Trophoblast cell (in vitro differentiated cells and primary cell): Measurements from ENCODE around the gene RASSF1.
A peak's percentile ranks its signal among the peaks of the same experiment; 100 is the strongest.

Experiments used
- DNase-seq, 2 donors: peaks; one replicate each; pipeline ENCODE4 v3.0.0-alpha.2; 2016
- H2AFZ ChIP-seq: 2 replicates; pipeline ENCODE4 v1.6.1; 2013; ENCODE audit warnings: low read length, moderate library complexity, mild to moderate bottlenecking; ENCODE audit not compliant: insufficient read depth, poor library complexity
- H2AK5ac ChIP-seq: 2 replicates; pipeline ENCODE4 v1.6.1; 2013; ENCODE audit warnings: mild to moderate bottlenecking, low read length
- H2BK120ac ChIP-seq: 2 replicates; pipeline ENCODE4 v1.6.1; 2013; ENCODE audit warnings: low read length, mild to moderate bottlenecking, moderate library complexity; ENCODE audit not compliant: insufficient read depth, poor library complexity
- H2BK12ac ChIP-seq: 2 replicates; pipeline ENCODE4 v1.6.1; 2013; ENCODE audit warnings: mild to moderate bottlenecking, low read length, moderate library complexity
- H2BK5ac ChIP-seq: 2 replicates; pipeline ENCODE4 v1.6.1; 2013; ENCODE audit warnings: low read length, low read depth, moderate library complexity, mild to moderate bottlenecking; ENCODE audit not compliant: poor library complexity
- H3K14ac ChIP-seq: 2 replicates; pipeline ENCODE4 v1.6.1; 2013; ENCODE audit warnings: mild to moderate bottlenecking, low read length
- H3K18ac ChIP-seq: 2 replicates; pipeline ENCODE4 v1.6.1; 2013; ENCODE audit warnings: mild to moderate bottlenecking, low read length
- H3K23ac ChIP-seq: 2 replicates; pipeline ENCODE4 v1.6.1; 2013; ENCODE audit warnings: low read length
- H3K27ac ChIP-seq: 2 replicates; pipeline ENCODE4 v1.5.1; 2013; ENCODE audit warnings: low read depth, mild to moderate bottlenecking, inconsistent platforms, low read length, moderate library complexity
- H3K27me3 ChIP-seq: 2 replicates; pipeline ENCODE4 v1.6.1; 2013; ENCODE audit warnings: inconsistent platforms, mild to moderate bottlenecking, low read length, moderate library complexity; ENCODE audit not compliant: insufficient read depth
- H3K36me3 ChIP-seq, 2 experiments: 1 replicate in 1 of 2; 2 replicates in 1 of 2; pipeline ENCODE4 v1.6.1; 2013; ENCODE audit warnings: low read length in 2 of 2, mild to moderate bottlenecking in 2 of 2, moderate library complexity in 1 of 2; ENCODE audit not compliant: insufficient read depth in 2 of 2, control insufficient read depth in 1 of 2
- H3K4ac ChIP-seq: 2 replicates; pipeline ENCODE4 v1.6.1; 2013; ENCODE audit warnings: low read depth, mild to moderate bottlenecking, low read length, moderate library complexity
- H3K4me1 ChIP-seq, 2 experiments: 1 replicate in 1 of 2; 2 replicates in 1 of 2; pipeline ENCODE4 v1.6.1; 2013; ENCODE audit warnings: low read length in 2 of 2, mild to moderate bottlenecking in 2 of 2, moderate library complexity in 1 of 2; ENCODE audit not compliant: insufficient read depth in 2 of 2, control insufficient read depth in 1 of 2
- H3K4me2 ChIP-seq: 2 replicates; pipeline ENCODE4 v1.6.1; 2013; ENCODE audit warnings: inconsistent platforms, mild to moderate bottlenecking, low read length, moderate library complexity
- H3K4me3 ChIP-seq: 2 replicates; pipeline ENCODE4 v1.5.1; 2013; ENCODE audit warnings: mild to moderate bottlenecking, low read depth, low read length, inconsistent platforms
- H3K79me1 ChIP-seq: one replicate; pipeline ENCODE4 v1.6.1; 2013; ENCODE audit warnings: low read length
- H3K79me2 ChIP-seq: 2 replicates; pipeline ENCODE4 v1.6.1; 2013; ENCODE audit warnings: low read length, mild to moderate bottlenecking; ENCODE audit not compliant: control insufficient read depth, insufficient read depth, poor library complexity
- H3K9ac ChIP-seq: 2 replicates; pipeline ENCODE4 v1.6.1; 2013; ENCODE audit warnings: mild to moderate bottlenecking, low read length
- H3K9me3 ChIP-seq: 2 replicates; pipeline ENCODE4 v1.6.1; 2013; ENCODE audit warnings: low read depth, mild to moderate bottlenecking, control low read depth, inconsistent platforms, low read length; ENCODE audit not compliant: insufficient read depth
- H4K12ac ChIP-seq: 2 replicates; pipeline ENCODE4 v1.6.1; 2013; ENCODE audit warnings: low read depth, mild to moderate bottlenecking, low read length, moderate library complexity
- H4K8ac ChIP-seq: 2 replicates; pipeline ENCODE4 v1.6.1; 2013; ENCODE audit warnings: low read depth, mild to moderate bottlenecking, low read length, moderate library complexity
- H4K91ac ChIP-seq: one replicate; pipeline ENCODE4 v1.6.1; 2013; ENCODE audit warnings: low read depth, mild to moderate bottlenecking, low read length, moderate library complexity
- WGBS: extraction: QIAGEN DNeasy Blood & Tissue Kit; methylation state at CpG from one replicate; pipeline ENCODE4 v1.1.7; 2013; ENCODE audit warnings: missing lambda C conversion rate; ENCODE audit not compliant: insufficient read length, insufficient coverage; ENCODE audit errors: extremely low coverage; 5-methylcytosine and 5-hydroxymethylcytosine counted together

Gene RASSF1

DNA sequence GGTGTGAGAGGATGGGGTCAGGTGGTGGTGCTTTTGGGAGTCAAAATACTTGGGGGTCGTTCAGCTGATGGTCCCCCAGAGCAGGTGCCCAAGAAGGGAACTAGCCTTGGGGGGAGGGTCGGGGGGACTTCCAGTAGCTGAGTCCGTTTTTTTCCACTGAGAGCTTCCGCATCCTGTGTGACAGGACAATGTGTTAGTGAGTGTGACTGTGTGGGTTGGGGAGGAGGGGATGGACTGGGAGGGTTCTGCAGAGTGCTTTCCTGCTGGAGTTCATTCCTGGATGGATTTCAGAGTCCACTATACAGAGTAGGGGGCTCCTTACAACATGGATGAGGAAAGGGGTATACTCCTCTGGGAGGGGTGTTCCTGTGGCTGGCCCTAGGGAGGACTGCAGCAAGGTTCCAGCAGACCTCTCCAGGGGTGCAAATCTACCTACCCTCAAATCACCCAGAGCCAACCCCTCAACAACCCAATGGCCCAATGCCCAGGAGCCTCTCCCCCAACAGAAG is 17.5 kb downstream of the RASSF1 start:
- no CpG with 5 or more reads among the region's 4 CpGs for WGBS
- Histone ChIP-seq H2BK120ac (no peak overlapping the region), H2AK5ac (no peak overlapping the region), H3K4me3 (no peak overlapping the region), H4K91ac (no peak overlapping the region), H2AFZ (no peak overlapping the region), H4K8ac (no peak overlapping the region), H2BK5ac (no peak overlapping the region), H3K79me2 (peaks cover 19% of the 10 kb centered on the region), H3K27ac (no peak overlapping the region), H3K9me3 (peaks cover 1% of the 10 kb centered on the region), H3K4me2 (no peak overlapping the region), H3K9ac (no peak overlapping the region), H3K79me1 (peaks cover 19% of the 10 kb centered on the region), H3K18ac (no peak overlapping the region), H3K27me3 (no peaks in the 10 kb centered on the region), H4K12ac (no peak overlapping the region), H3K23ac (no peak overlapping the region), H3K36me3 (peaks cover 31% of the 10 kb centered on the region in 2 experiments), H3K4me1 (peaks cover 25 to 28% of the 10 kb centered on the region in 2 experiments), H3K14ac (no peak overlapping the region), H3K4ac (no peak overlapping the region), H2BK12ac (no peak overlapping the region)
- DNase-seq: no peak

DNA sequence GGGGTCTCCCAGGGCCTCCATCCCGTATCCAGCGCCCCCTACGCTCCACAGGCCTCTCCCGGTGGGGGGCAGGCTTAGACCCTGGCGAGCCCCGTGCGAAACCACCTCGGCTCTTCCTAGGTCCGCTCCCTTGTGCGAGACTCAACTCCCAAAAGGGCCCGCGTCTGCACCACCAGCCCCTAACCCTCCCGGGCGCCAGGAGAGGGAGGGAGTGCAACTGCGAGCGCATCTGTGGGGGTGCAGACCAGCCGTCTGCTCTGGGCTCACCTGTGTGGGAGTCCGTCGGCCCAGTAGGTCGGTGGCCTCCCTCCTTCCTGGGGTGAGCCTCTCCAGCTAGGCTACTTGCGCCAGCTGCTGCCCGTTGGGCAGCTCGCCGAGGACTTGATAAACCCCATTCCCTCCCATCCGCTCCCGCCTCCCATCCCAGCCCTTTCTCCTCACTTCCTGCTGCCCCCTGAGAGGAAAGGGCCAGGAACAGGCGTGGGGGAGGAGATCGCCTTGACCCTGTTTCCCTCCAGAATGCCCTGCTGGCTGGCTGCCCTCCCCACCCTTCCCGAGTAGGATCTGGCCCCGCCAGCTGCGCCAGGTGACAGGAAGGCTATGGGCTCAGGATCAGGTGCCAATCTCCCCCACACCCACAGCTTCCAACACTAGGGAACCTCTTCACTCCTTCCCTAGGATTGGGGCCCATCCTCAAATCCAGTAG is 18.1 kb downstream of the RASSF1 start, which contains the start of gene HYAL2:
Gene HYAL2 (minus strand): TSS at position 360 of the 706 bp plus-strand sequence. CDS start 2,256 bp downstream, outside the sequence.
- Histone ChIP-seq H3K79me2 (peaks cover 15% of the 10 kb centered on the region), H3K79me1 (peaks cover 16% of the 10 kb centered on the region), H2BK120ac (peak within 1 kb of the TSS; percentile 98), H3K4ac (peak within 1 kb of the TSS; percentile 88), H3K14ac (peak within 1 kb of the TSS; percentile 93), H3K9me3 (peaks cover 1% of the 10 kb centered on the region), H2AFZ (peak within 1 kb of the TSS; percentile 93), H4K8ac (peak within 1 kb of the TSS; percentile 90), H4K91ac (peak within 1 kb of the TSS; percentile 99), H3K27me3 (no peaks in the 10 kb centered on the region), H3K23ac (no peak within 1 kb of the TSS), H2BK5ac (peak within 1 kb of the TSS; percentile 99), H3K4me3 (peak within 1 kb of the TSS; percentile 88), H3K4me2 (peak within 1 kb of the TSS; percentile 75), H4K12ac (peak within 1 kb of the TSS; percentile 73), H3K4me1 (peaks cover 30 to 32% of the 10 kb centered on the region in 2 experiments), H3K27ac (peak within 1 kb of the TSS; percentile 93), H2BK12ac (peak within 1 kb of the TSS; percentile 19), H3K9ac (peak within 1 kb of the TSS; percentile 99), H3K18ac (peak within 1 kb of the TSS; percentile 93), H3K36me3 (peaks cover 35 to 36% of the 10 kb centered on the region in 2 experiments), H2AK5ac (peak within 1 kb of the TSS; percentile 43)
- no CpG with 5 or more reads among the region's 31 CpGs for WGBS
- no peak for DNase-seq

DNA sequence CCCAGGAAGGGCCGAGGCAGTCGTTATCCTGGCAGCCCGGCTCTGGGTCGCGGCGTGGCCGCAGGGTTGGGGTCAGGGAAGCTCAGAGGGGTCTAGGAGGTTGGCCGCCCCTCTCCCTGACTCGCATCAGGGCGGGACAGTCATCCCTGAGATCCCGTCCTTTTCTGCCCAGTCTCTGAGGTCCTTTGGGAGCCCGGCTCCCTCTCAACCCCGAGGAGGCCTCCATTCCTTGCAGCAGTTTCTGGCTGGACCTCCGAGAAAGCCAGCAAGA is 18.6 kb downstream of the RASSF1 start:
- Histone ChIP-seq H3K79me1 (peaks cover 16% of the 10 kb centered on the region), H2AFZ (peak overlapping the region; percentile 67), H3K9me3 (peaks cover 1% of the 10 kb centered on the region), H3K14ac (peak overlapping the region; percentile 71), H2BK5ac (peak overlapping the region; percentile 28), H2AK5ac (peak overlapping the region; percentile 43), H4K8ac (peak overlapping the region; percentile 90), H3K36me3 (peaks cover 36 to 38% of the 10 kb centered on the region in 2 experiments), H2BK120ac (peak overlapping the region; percentile 65), H3K23ac (no peak overlapping the region), H3K9ac (peak overlapping the region; percentile 44), H4K91ac (peak overlapping the region; percentile 85), H3K79me2 (peaks cover 15% of the 10 kb centered on the region), H3K4me3 (peak overlapping the region; percentile 88), H3K18ac (peak overlapping the region; percentile 77), H3K4me2 (peak overlapping the region; percentile 75), H3K4me1 (peaks cover 32 to 35% of the 10 kb centered on the region in 2 experiments), H4K12ac (peak overlapping the region; percentile 73), H3K27me3 (no peaks in the 10 kb centered on the region), H3K27ac (no peak overlapping the region), H2BK12ac (peak overlapping the region; percentile 19), H3K4ac (peak overlapping the region; percentile 62)
- DNase-seq: no peak
- no CpG with 5 or more reads among the region's 14 CpGs for whole genome bisulfite sequencing

DNA sequence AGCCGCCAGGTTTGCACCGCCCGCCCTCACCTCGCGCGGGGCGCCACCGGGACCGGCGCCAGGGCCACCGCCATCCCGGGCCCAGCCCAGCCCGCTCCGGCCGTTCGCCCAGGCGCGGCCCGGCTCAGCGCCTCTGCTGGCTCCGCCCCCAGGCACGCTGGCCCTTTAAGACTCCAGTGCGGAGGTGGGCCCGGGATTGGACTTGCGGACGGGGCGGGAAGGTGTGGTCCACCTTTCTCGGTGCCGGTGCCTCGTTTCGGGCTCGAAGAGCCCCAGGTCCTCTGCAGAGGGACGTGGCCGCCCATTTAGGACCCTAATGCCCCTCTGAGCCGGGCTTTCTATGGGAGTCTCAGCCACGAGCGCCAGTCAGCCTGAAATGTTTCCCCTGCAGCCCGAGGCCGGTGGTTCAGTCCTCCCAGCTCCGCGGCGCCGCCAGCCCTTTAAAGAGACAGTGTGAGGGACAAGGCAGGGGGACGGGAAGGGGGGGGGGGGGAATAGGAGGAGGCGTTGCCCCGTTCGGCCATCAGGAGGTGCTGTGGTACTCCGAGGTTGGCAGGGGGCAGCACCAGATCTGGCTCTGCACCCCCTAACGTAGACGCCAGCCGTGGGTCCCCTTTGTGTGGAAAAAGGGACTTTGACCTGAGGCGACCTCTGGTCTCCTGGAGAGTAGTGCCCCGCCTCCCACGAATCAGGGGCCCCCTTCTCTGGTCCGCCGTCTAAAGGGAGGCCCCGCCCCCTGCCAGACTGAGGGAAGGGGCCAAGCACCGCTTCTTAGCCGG is 19.1 kb downstream of the RASSF1 start:
- Histone ChIP-seq H3K79me2 (peaks cover 15% of the 10 kb centered on the region), H4K12ac (peak overlapping the region; percentile 88)

More for the DNA sequence above, 19.1 kb downstream of the RASSF1 start:
- peaks cover 36 to 38% of the 10 kb centered on the region in 2 experiments for H3K36me3 ChIP-seq
- H3K14ac ChIP-seq: peak overlapping the region; percentile 93
- peak; percentile 77 to 89 for DNase-seq
- peak overlapping the region; percentile 88 for H3K4me3 ChIP-seq
- peak overlapping the region; percentile 62 for H2BK12ac ChIP-seq
- no peak overlapping the region for H2AK5ac ChIP-seq
- H2BK120ac ChIP-seq: peak overlapping the region; percentile 98
- peak overlapping the region; percentile 93 for H2AFZ ChIP-seq
- H3K23ac ChIP-seq: no peak overlapping the region
- peak overlapping the region; percentile 93 for H3K27ac ChIP-seq
- H3K18ac ChIP-seq: peak overlapping the region; percentile 93
- peak overlapping the region; percentile 88 for H3K4ac ChIP-seq
- peaks cover 1% of the 10 kb centered on the region for H3K9me3 ChIP-seq
- H2BK5ac ChIP-seq: peak overlapping the region; percentile 99
- peak overlapping the region; percentile 99 for H4K91ac ChIP-seq
- H3K4me2 ChIP-seq: peak overlapping the region; percentile 75
- no peaks in the 10 kb centered on the region for H3K27me3 ChIP-seq
- H4K8ac ChIP-seq: peak overlapping the region; percentile 90
- H3K4me1 ChIP-seq: peaks cover 34 to 38% of the 10 kb centered on the region in 2 experiments
- peaks cover 16% of the 10 kb centered on the region for H3K79me1 ChIP-seq
- H3K9ac ChIP-seq: peak overlapping the region; percentile 99
- no CpG with 5 or more reads among the region's 59 CpGs for WGBS
